ENCODE data around the gene KANK4.

KANK4 gene

DNA sequence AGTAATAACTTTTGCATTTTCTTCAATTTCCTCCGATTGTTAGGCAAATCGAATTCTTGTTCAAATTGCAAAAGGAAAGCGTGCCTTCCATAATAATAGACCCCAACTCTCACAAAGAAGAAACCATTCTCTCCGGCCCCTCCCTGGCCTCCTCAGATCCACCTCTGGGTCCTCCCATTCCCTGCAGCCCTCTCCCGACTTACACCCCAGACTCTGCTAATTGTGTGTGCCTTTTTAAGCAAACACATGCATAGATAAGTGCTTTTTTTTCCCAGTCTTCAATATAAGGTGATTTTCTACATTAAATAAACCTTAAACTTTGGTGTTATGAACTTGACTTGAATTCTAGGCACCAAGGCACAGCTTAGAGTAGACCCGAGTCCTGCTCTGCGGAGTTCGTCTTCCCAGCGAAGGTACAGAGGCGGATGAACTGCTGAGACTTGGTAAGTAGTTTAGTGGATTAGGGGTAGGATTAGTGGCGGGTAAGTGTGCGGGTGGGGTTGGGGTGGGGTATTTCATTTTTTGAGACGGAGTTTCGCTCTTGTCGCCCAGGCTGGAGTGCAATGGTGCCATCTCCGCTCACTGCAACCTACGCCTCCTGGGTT lies 123.0 kb downstream of the KANK4 start:
- no peak for DNase-seq

- no peak for DNase-seq
Observed at GRCh38 chr1:62194651-62195544, 124.3 kb downstream of the KANK4 start, which contains the start of gene L1TD1. Gene L1TD1 (plus strand): TSS chr1:62194849. CDS start chr1:62206629, 11,780 bp downstream.

DNA sequence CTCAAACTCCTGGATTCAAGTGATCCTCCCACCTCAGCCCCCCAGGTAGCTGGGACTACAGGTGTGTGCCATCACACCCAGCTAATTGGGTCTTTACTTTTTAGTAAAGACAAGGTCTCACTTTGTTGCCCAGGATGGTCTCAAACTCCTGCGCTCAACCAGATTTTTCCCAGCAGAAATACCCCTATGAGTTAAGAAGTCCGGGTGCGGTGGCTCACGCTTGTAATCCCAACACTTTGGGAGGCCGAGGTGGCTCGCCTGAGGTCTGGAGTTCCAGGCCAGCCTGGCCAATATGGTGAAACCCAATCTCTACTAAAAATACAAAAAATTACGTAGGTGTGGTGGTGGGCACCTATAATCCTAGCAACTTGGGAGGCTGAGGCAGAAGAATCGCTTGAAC lies 131.1 kb downstream of the KANK4 start:
- DNase-seq, result no peak

DNA sequence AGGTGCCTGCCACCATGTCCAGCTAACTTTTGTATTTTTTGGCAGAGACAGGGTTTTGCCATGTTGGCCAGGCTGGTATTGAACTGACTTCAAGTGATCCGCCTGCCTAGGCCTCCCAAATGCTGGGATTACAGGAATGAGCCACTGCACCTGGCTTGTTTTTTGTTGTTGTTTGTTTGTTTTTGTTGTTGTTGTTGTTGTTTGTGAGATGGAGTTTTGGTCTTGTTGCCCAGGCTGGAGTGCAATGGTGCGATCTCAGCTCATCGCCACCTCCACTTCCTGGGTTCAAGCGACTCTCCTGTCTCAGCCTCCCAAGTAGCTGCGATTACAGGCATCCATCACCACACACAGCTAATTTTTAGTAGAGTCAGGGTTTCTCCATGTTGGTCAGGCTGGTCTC lies 131.7 kb downstream of the KANK4 start:
- no peak for DNase-seq

All from NCI-H1092 (cell line).